MM.1S (cell line): ENCODE measurements around the gene KLHL3.

Experiments used
- EZH2 ChIP-seq: fragments of 300-600 bp; sonication (generic); optimal IDR thresholded peaks from 2 replicates; pipeline ENCODE3; 2017; ENCODE audit warnings: low read depth, mild to moderate bottlenecking, antibody characterized with exemption, low read length, mixed read lengths
- EZH2phosphoT487 ChIP-seq: fragments of 300-600 bp; sonication (generic); IDR thresholded peaks from 2 replicates; pipeline ENCODE4 v1.6.1; 2018; ENCODE audit warnings: antibody characterized with exemption, low read length
- TF ChIP-seq, protein P1 (sequence below): fragments of 300-600 bp; sonication (generic); IDR thresholded peaks from 2 replicates; pipeline ENCODE4 v1.5.1; 2016; ENCODE audit warnings: antibody characterized with exemption, low read length, mixed read lengths

DNA sequence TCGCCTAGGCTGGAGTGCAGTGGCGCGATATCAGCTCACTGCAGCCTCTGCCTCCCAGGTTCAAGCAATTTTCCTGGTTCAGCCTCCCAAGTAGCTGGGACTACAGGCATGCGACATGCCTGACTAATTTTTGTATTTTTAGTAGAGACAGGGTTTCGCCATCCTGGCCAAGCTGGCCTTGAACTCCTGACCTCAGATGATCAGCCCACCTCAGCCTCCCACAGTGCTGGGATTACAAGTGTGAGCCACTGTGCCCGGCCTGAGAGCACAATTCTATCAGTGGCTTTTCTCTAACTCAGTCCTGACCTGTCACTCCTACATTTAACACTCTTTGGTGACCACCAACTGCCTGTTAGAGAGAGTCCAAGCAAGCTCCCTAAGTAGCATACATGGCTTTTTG, 154.1 kb downstream of the KLHL3 start:
- TF ChIP-seq, protein P1, sequence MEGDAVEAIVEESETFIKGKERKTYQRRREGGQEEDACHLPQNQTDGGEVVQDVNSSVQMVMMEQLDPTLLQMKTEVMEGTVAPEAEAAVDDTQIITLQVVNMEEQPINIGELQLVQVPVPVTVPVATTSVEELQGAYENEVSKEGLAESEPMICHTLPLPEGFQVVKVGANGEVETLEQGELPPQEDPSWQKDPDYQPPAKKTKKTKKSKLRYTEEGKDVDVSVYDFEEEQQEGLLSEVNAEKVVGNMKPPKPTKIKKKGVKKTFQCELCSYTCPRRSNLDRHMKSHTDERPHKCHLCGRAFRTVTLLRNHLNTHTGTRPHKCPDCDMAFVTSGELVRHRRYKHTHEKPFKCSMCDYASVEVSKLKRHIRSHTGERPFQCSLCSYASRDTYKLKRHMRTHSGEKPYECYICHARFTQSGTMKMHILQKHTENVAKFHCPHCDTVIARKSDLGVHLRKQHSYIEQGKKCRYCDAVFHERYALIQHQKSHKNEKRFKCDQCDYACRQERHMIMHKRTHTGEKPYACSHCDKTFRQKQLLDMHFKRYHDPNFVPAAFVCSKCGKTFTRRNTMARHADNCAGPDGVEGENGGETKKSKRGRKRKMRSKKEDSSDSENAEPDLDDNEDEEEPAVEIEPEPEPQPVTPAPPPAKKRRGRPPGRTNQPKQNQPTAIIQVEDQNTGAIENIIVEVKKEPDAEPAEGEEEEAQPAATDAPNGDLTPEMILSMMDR = no peak
- TF ChIP-seq EZH2 (no peak), EZH2phosphoT487 (no peak)
